Mesenchymal stem cell (in vitro differentiated cells and primary cell): ENCODE data around the gene NOC2L.

Experiments
- DNase-seq: peaks from one replicate; pipeline ENCODE4 v3.0.0-alpha.2; 2013
- H2AFZ ChIP-seq: one replicate; pipeline ENCODE4 v1.6.1; 2013; ENCODE audit warnings: low read depth, mild to moderate bottlenecking, control low read depth, inconsistent platforms, low read length, moderate library complexity
- H2AK5ac ChIP-seq: 2 replicates; pipeline ENCODE4 v1.6.1; 2013; ENCODE audit warnings: low read length, moderate library complexity, mild to moderate bottlenecking, inconsistent platforms; ENCODE audit not compliant: severe bottlenecking
- H2BK120ac ChIP-seq: one replicate; pipeline ENCODE4 v1.6.1; 2013; ENCODE audit warnings: low read depth, mild to moderate bottlenecking, inconsistent platforms, low read length, moderate library complexity
- H2BK12ac ChIP-seq, 2 experiments: one replicate each; pipeline ENCODE4 v1.6.1; 2013; ENCODE audit warnings: inconsistent platforms in 2 of 2, low read length in 2 of 2, mild to moderate bottlenecking in 2 of 2, moderate library complexity in 2 of 2, control low read depth in 1 of 2
- H2BK15ac ChIP-seq: one replicate; pipeline ENCODE4 v1.6.1; 2013; ENCODE audit warnings: mild to moderate bottlenecking, low read depth, inconsistent platforms; ENCODE audit not compliant: poor library complexity, severe bottlenecking
- H2BK5ac ChIP-seq: 2 replicates; pipeline ENCODE4 v1.6.1; 2013; ENCODE audit warnings: low read depth, mild to moderate bottlenecking, low read length, control low read depth, inconsistent platforms; ENCODE audit not compliant: poor library complexity, severe bottlenecking
- H3K14ac ChIP-seq, 2 experiments: one replicate each; pipeline ENCODE4 v1.6.1; 2013; ENCODE audit warnings: inconsistent platforms in 2 of 2, low read length in 2 of 2, control low read depth in 1 of 2, mild to moderate bottlenecking in 1 of 2, moderate library complexity in 1 of 2
- H3K18ac ChIP-seq, 2 experiments: one replicate each; pipeline ENCODE4 v1.6.1; 2013; ENCODE audit warnings: inconsistent platforms in 2 of 2, low read length in 2 of 2, control low read depth in 1 of 2, low read depth in 1 of 2, mild to moderate bottlenecking in 1 of 2
- H3K23ac ChIP-seq, 2 experiments: one replicate each; pipeline ENCODE4 v1.6.1; 2013; ENCODE audit warnings: inconsistent platforms in 2 of 2, low read length in 2 of 2, mild to moderate bottlenecking in 2 of 2, moderate library complexity in 2 of 2, control low read depth in 1 of 2
- H3K27ac ChIP-seq: 2 replicates; pipeline ENCODE4 v1.5.1; 2013; ENCODE audit warnings: mild to moderate bottlenecking, moderate library complexity, low read length, control low read depth, inconsistent platforms; ENCODE audit not compliant: poor library complexity, severe bottlenecking
- H3K27me3 ChIP-seq, 2 experiments: 2 replicates each; pipeline versions ENCODE4 v1.6.1 to v1.7.0; 2013; ENCODE audit warnings: low read length in 2 of 2, mild to moderate bottlenecking in 2 of 2, moderate library complexity in 2 of 2, control low read depth in 1 of 2, inconsistent platforms in 1 of 2; ENCODE audit not compliant: control insufficient read depth in 1 of 2, insufficient read depth in 1 of 2
- H3K36me3 ChIP-seq, 2 experiments: 2 replicates each; pipeline versions ENCODE4 v1.6.1 to v1.7.0; 2013; ENCODE audit warnings: low read length in 2 of 2, control low read depth in 1 of 2, inconsistent platforms in 1 of 2, low read depth in 1 of 2, mild to moderate bottlenecking in 1 of 2; ENCODE audit not compliant: insufficient read depth in 2 of 2, control insufficient read depth in 1 of 2
- H3K4ac ChIP-seq, 2 experiments: one replicate each; pipeline ENCODE4 v1.6.1; 2013; ENCODE audit warnings: inconsistent platforms in 2 of 2, low read length in 2 of 2, mild to moderate bottlenecking in 2 of 2, moderate library complexity in 2 of 2, control low read depth in 1 of 2, low read depth in 1 of 2
- H3K4me1 ChIP-seq: 2 replicates; pipeline ENCODE4 v1.6.1; 2013; ENCODE audit warnings: low read depth, low read length, control low read depth; ENCODE audit not compliant: control insufficient read depth, insufficient read depth
- H3K4me2 ChIP-seq: 2 replicates; pipeline ENCODE4 v1.6.1; 2013; ENCODE audit warnings: low read length, mild to moderate bottlenecking, inconsistent platforms; ENCODE audit not compliant: poor library complexity, severe bottlenecking
- H3K4me3 ChIP-seq, 2 experiments: 2 replicates each; pipeline versions ENCODE4 v1.5.1 to v1.7.0; 2013; ENCODE audit warnings: low read length in 2 of 2, mild to moderate bottlenecking in 2 of 2, control low read depth in 1 of 2, low read depth in 1 of 2; ENCODE audit not compliant: insufficient read depth in 1 of 2
- H3K79me1 ChIP-seq: replicated peaks from 2 replicates; pipeline ENCODE4 v1.6.1; 2013; ENCODE audit warnings: mild to moderate bottlenecking, control low read depth, low read length, inconsistent platforms; ENCODE audit not compliant: poor library complexity, severe bottlenecking
- H3K9ac ChIP-seq: 2 replicates; pipeline ENCODE4 v1.7.0; 2013; ENCODE audit warnings: mild to moderate bottlenecking, low read length, moderate library complexity
- H3K9me3 ChIP-seq: 2 replicates; pipeline ENCODE4 v1.7.0; 2013; ENCODE audit warnings: mild to moderate bottlenecking, low read length; ENCODE audit not compliant: control insufficient read depth
- H4K8ac ChIP-seq: one replicate; pipeline ENCODE4 v1.6.1; 2013; ENCODE audit warnings: inconsistent platforms, mild to moderate bottlenecking, low read length, moderate library complexity
- H4K91ac ChIP-seq: one replicate; pipeline ENCODE4 v1.6.1; 2013; ENCODE audit warnings: mild to moderate bottlenecking, low read length, inconsistent platforms
- WGBS: methylation state at CpG from one replicate; pipeline ENCODE4 v1.1.7; 2013; ENCODE audit warnings: mixed read lengths; 5-methylcytosine and 5-hydroxymethylcytosine counted together

The NOC2L gene

GRCh38 chr1:912740-913301 lies 46.2 kb downstream of the NOC2L start:
- no peak for DNase-seq
- Histone ChIP-seq H3K9me3 (no peaks in the 10 kb centered on the region), H4K8ac (no peak overlapping the region), H2BK15ac (no peak overlapping the region), H3K14ac (no peak overlapping the region), H3K36me3 (no peaks in the 10 kb centered on the region), H3K4ac (no peak overlapping the region), H2AFZ (no peak overlapping the region), H2BK5ac (no peak overlapping the region), H3K4me3 (no peak overlapping the region), H3K27me3 (peaks cover 35 to 73% of the 10 kb centered on the region in 2 experiments), H4K91ac (no peak overlapping the region), H2BK120ac (no peak overlapping the region), H3K4me1 (peaks cover 34% of the 10 kb centered on the region), H3K27ac (no peak overlapping the region), H3K23ac (no peak overlapping the region), H3K9ac (no peak overlapping the region), H2AK5ac (no peak overlapping the region), H3K18ac (no peak overlapping the region), H2BK12ac (no peak overlapping the region), H3K79me1 (no peaks in the 10 kb centered on the region), H3K4me2 (no peak overlapping the region)
- 49% methylated on average over 23 of the region's 24 CpGs for WGBS

- Histone ChIP-seq H3K4me1 (peaks cover 34% of the 10 kb centered on the region), H3K4me2 (no peak overlapping the region), H3K23ac (no peak overlapping the region), H2BK12ac (no peak overlapping the region), H2AFZ (no peak overlapping the region), H3K27ac (no peak overlapping the region), H2AK5ac (no peak overlapping the region), H3K79me1 (no peaks in the 10 kb centered on the region), H3K36me3 (no peaks in the 10 kb centered on the region), H3K14ac (no peak overlapping the region), H2BK15ac (no peak overlapping the region), H3K4ac (no peak overlapping the region), H4K8ac (no peak overlapping the region), H3K4me3 (no peak overlapping the region), H3K9ac (no peak overlapping the region), H2BK120ac (no peak overlapping the region), H3K27me3 (peaks cover 28 to 66% of the 10 kb centered on the region in 2 experiments), H2BK5ac (no peak overlapping the region), H3K18ac (no peak overlapping the region), H3K9me3 (no peaks in the 10 kb centered on the region), H4K91ac (no peak overlapping the region)
- WGBS: 86% methylated on average over 13 of the region's 15 CpGs
- DNase-seq: no peak
These were observed 46.9 kb downstream of the NOC2L start for GRCh38 chr1:911875-912739.

GRCh38 chr1:910881-911721 lies 48.0 kb downstream of the NOC2L start:
- Histone ChIP-seq H2AK5ac (no peak overlapping the region), H4K8ac (no peak overlapping the region), H2BK12ac (peak overlapping the region in 1 of 2 experiments; percentile 15), H3K14ac (peak overlapping the region in 1 of 2 experiments; percentile 26), H3K9ac (no peak overlapping the region), H3K27ac (no peak overlapping the region), H3K18ac (peak overlapping the region in 1 of 2 experiments; percentile 28), H2BK5ac (no peak overlapping the region), H3K23ac (no peak overlapping the region), H2BK15ac (no peak overlapping the region), H2AFZ (no peak overlapping the region), H3K4me3 (peak overlapping the region in 1 of 2 experiments; percentile 0), H3K9me3 (no peaks in the 10 kb centered on the region), H3K4me2 (no peak overlapping the region), H3K36me3 (peaks cover 0 to under 1% of the 10 kb centered on the region in 2 experiments), H3K4ac (no peak overlapping the region), H3K4me1 (peaks cover 43% of the 10 kb centered on the region), H3K27me3 (peaks cover 19 to 56% of the 10 kb centered on the region in 2 experiments), H2BK120ac (no peak overlapping the region), H3K79me1 (no peaks in the 10 kb centered on the region), H4K91ac (peak overlapping the region; percentile 10)
- DNase-seq: no peak
- 69% methylated on average over 25 of the region's 25 CpGs for WGBS
